Measurements from ENCODE around the gene PRMT2.

DNA sequence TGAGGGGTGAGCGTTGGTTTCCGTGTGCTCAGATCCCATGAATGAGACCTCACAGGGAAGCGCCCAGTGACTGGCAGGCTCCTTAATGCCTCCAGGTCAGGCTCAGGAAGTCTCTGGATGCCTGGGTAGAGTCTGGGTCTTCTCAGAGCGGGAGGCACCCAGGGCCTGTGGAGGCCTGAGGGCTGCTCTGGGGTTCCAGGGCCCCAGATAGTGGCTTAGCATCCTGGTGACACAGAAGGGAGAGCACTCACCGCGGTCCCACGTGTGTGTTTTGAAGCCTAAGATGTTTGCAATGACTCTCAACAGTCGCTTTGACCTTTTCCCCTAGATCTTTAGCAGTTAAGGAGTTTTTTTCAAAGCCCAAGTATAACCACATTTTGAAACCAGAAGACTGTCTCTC lies 25.0 kb downstream of the PRMT2 start:
- TF ChIP-seq, protein P1, sequence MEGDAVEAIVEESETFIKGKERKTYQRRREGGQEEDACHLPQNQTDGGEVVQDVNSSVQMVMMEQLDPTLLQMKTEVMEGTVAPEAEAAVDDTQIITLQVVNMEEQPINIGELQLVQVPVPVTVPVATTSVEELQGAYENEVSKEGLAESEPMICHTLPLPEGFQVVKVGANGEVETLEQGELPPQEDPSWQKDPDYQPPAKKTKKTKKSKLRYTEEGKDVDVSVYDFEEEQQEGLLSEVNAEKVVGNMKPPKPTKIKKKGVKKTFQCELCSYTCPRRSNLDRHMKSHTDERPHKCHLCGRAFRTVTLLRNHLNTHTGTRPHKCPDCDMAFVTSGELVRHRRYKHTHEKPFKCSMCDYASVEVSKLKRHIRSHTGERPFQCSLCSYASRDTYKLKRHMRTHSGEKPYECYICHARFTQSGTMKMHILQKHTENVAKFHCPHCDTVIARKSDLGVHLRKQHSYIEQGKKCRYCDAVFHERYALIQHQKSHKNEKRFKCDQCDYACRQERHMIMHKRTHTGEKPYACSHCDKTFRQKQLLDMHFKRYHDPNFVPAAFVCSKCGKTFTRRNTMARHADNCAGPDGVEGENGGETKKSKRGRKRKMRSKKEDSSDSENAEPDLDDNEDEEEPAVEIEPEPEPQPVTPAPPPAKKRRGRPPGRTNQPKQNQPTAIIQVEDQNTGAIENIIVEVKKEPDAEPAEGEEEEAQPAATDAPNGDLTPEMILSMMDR (IDR thresholded peaks at IDR 0.05): no peak
- TF ChIP-seq POLR2A (IDR thresholded peaks at IDR 0.05): no peak
- no peak for TF ChIP-seq EP300 (IDR thresholded peaks at IDR 0.05)
